ENCODE data around the gene TUBGCP5. TPM values are rescaled to one million over a fixed set of nuclear protein-coding genes. Genes with fewer than 3 reads are reported as not detected.
"Not testable (repeated sequence)": the region's sequence is repeated elsewhere in the genome, so short reads cannot be mapped to it uniquely, and the experiment has no call there.

The TUBGCP5 gene
- total RNA-seq, 4 donors from 2014 or later = 10.1 to 19.1 (median 10.7) TPM

DNA sequence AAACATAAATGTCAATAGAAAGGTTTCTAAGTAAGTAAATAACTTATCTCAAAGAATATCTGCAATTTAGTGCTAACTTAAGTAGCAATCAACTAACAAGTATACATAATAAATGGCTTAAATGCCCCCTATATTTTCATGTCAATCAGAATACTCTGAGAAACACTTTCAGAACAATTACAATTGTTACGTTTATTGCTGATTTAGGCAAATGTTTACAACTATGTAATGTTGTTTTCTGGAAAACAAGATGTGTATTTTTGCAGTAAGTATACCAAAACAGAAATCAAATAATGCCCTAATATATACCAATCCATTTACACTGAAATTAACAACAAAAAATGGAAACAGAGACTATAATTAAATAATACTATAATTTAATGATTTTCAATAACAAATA is 13.2 kb downstream of the TUBGCP5 start:
- in situ Hi-C loops (cut with MboI; ENCODE audit: low pct_ligation_motif_present in 1 of 4, low pct_unique_long_range_greater_than_20kb in 1 of 4, low sequenced_read_pairs in 3 of 4) = loop anchor here in 1 of 4 donors (25.0 kb wide), 1 partner anchor 89 kb away; no protein-coding TSS in a partner anchor
- Histone ChIP-seq H3K27me3 (no peaks in the 10 kb centered on the region), H3K4me3 (no peak overlapping the region), H3K36me3 (peaks cover 0 to 85% (median 40%) of the 10 kb centered on the region in 4 donors), H3K4me1 (no peaks in the 10 kb centered on the region), H3K9me3 (no peaks in the 10 kb centered on the region), H3K27ac (no peak overlapping the region)
- no peak for TF ChIP-seq EP300 (IDR thresholded peaks at IDR 0.05; ENCODE audit: low read depth)
- TF ChIP-seq POLR2A (IDR thresholded peaks at IDR 0.05) = no peak
- TF ChIP-seq POLR2AphosphoS5 (IDR thresholded peaks at IDR 0.05) = no peak
- TF ChIP-seq, protein P1, sequence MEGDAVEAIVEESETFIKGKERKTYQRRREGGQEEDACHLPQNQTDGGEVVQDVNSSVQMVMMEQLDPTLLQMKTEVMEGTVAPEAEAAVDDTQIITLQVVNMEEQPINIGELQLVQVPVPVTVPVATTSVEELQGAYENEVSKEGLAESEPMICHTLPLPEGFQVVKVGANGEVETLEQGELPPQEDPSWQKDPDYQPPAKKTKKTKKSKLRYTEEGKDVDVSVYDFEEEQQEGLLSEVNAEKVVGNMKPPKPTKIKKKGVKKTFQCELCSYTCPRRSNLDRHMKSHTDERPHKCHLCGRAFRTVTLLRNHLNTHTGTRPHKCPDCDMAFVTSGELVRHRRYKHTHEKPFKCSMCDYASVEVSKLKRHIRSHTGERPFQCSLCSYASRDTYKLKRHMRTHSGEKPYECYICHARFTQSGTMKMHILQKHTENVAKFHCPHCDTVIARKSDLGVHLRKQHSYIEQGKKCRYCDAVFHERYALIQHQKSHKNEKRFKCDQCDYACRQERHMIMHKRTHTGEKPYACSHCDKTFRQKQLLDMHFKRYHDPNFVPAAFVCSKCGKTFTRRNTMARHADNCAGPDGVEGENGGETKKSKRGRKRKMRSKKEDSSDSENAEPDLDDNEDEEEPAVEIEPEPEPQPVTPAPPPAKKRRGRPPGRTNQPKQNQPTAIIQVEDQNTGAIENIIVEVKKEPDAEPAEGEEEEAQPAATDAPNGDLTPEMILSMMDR (IDR thresholded peaks at IDR 0.05) = no peak
- intact Hi-C loops (cut with DNase I; ENCODE audit: low total_unique reads) = no loop called here
- no peak for DNase-seq
- 71 to 98% methylated on average over 1 of the region's 1 CpG for WGBS, 2 donors (ENCODE audit: low coverage in 1 of 2)

DNA sequence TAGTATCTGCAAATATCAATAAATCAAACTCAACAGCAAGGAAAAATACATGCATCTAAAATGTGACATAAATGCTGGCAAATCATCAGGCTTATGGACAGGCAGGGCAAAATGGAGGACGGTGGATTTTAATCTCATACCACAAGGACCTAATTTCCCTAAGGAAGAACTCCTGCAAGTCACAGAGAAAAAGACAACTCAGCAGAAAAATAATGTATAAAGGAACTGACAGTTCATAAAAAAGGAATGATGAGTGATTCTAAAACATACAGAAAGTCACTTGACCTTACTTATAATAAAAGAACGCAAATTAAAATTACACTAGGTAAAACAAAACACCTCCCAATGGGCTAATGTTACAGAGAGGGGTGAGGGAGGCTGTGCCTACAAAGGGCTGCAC is 17.2 kb downstream of the TUBGCP5 start:
- no peaks in the 10 kb centered on the region for H3K9me3 ChIP-seq
- H3K4me3 ChIP-seq = no peak overlapping the region
- peaks cover 0 to 84% (median 41%) of the 10 kb centered on the region in 4 donors for H3K36me3 ChIP-seq
- in situ Hi-C loops (cut with MboI; ENCODE audit: low pct_ligation_motif_present in 1 of 4, low pct_unique_long_range_greater_than_20kb in 1 of 4, low sequenced_read_pairs in 3 of 4) = no loop called here
- TF ChIP-seq POLR2A (IDR thresholded peaks at IDR 0.05) (no peak), POLR2AphosphoS5 (IDR thresholded peaks at IDR 0.05) (no peak), EP300 (IDR thresholded peaks at IDR 0.05; ENCODE audit: low read depth) (no peak)
- TF ChIP-seq, protein P1 (IDR thresholded peaks at IDR 0.05) = no peak
- DNase-seq = no peak
- intact Hi-C loops (cut with DNase I; ENCODE audit: low total_unique reads) = no loop called here
- H3K4me1 ChIP-seq = no peaks in the 10 kb centered on the region
- WGBS, 2 donors (ENCODE audit: low coverage in 1 of 2) = 94 to 100% methylated on average over 2 of the region's 2 CpGs
- no peaks in the 10 kb centered on the region for H3K27me3 ChIP-seq
- no peak overlapping the region for H3K27ac ChIP-seq

DNA sequence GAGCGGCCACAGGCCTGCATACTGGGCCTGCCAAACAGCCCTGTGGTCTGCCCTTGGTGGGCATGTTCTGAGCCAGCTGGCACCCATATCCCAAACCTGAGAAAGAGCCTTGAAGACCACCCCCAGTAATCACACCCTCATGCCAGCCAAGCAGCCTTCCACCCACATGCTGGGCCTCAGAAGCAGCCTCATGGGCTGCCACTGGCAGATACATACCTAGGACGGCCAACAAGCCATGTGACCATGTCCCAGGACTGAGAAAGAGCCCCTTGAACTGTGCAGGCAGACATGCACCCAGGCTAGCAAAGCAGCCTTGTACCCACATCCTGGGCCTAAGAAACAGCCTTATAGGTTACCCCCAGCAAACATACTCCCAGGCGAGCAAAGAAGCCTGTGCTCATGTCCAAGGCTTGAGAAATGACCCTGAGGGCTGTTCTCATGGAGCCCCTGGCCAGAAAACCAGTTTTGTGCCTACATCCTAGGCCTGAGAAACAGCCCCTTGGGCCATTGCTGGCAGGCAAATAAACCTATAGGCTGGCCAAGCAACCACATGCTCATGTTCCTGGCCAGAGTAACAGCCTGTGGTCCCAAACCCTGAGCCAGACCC is 24.9 kb downstream of the TUBGCP5 start:
- H3K27ac ChIP-seq = no peak overlapping the region
- no peaks in the 10 kb centered on the region for H3K27me3 ChIP-seq
- in situ Hi-C loops (cut with MboI; ENCODE audit: low pct_ligation_motif_present in 1 of 4, low pct_unique_long_range_greater_than_20kb in 1 of 4, low sequenced_read_pairs in 3 of 4) = no loop called here
- H3K4me3 ChIP-seq = no peak overlapping the region
- H3K4me1 ChIP-seq = no peaks in the 10 kb centered on the region
- TF ChIP-seq POLR2A (IDR thresholded peaks at IDR 0.05) (no peak), EP300 (IDR thresholded peaks at IDR 0.05; ENCODE audit: low read depth) (no peak), POLR2AphosphoS5 (IDR thresholded peaks at IDR 0.05) (no peak)
- TF ChIP-seq, protein P1 (IDR thresholded peaks at IDR 0.05) = no peak
- H3K9me3 ChIP-seq = no peaks in the 10 kb centered on the region
- H3K36me3 ChIP-seq = peaks cover 0 to 69% (median 20%) of the 10 kb centered on the region in 4 donors
- WGBS, 2 donors (ENCODE audit: low coverage in 1 of 2) = 94% methylated on average over 3 of the region's 3 CpGs; no CpG with 5 or more reads in 1 of the 2 donors
- intact Hi-C loops (cut with DNase I; ENCODE audit: low total_unique reads) = no loop called here
- DNase-seq = no peak

DNA sequence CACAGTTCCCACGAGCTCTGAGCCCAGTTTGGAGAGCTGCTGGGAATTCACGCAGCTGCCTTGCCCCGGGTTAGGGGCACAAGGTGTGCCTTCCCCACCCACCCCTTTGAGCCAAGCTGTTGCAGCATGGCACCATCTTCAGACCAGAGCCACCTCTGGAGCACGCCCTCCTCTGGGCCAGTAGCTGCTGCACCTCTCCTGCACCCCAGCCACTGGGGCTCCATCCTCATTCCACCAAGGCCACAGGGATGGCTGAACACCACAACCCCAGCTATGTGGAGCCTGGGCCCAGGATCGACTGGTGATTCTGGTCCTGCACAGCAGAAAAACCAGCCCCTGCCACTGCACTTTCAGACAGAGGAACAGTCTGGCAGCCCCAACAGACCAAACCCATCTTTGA is 25.7 kb downstream of the TUBGCP5 start:
- TF ChIP-seq POLR2A (IDR thresholded peaks at IDR 0.05) (no peak), EP300 (IDR thresholded peaks at IDR 0.05; ENCODE audit: low read depth) (no peak), POLR2AphosphoS5 (IDR thresholded peaks at IDR 0.05) (no peak)
- TF ChIP-seq, protein P1 (IDR thresholded peaks at IDR 0.05) = no peak
- in situ Hi-C loops (cut with MboI; ENCODE audit: low pct_ligation_motif_present in 1 of 4, low pct_unique_long_range_greater_than_20kb in 1 of 4, low sequenced_read_pairs in 3 of 4) (no loop called here), intact Hi-C loops (cut with DNase I; ENCODE audit: low total_unique reads) (no loop called here)
- Histone ChIP-seq H3K4me1 (no peaks in the 10 kb centered on the region), H3K9me3 (no peaks in the 10 kb centered on the region), H3K27me3 (no peaks in the 10 kb centered on the region), H3K36me3 (peaks cover 0 to 70% (median 22%) of the 10 kb centered on the region in 4 donors), H3K4me3 (no peak overlapping the region), H3K27ac (no peak overlapping the region)
- WGBS, 2 donors (ENCODE audit: low coverage in 1 of 2) = 96% methylated on average over 5 of the region's 5 CpGs; no CpG with 5 or more reads in 1 of the 2 donors
- no peak for DNase-seq

DNA sequence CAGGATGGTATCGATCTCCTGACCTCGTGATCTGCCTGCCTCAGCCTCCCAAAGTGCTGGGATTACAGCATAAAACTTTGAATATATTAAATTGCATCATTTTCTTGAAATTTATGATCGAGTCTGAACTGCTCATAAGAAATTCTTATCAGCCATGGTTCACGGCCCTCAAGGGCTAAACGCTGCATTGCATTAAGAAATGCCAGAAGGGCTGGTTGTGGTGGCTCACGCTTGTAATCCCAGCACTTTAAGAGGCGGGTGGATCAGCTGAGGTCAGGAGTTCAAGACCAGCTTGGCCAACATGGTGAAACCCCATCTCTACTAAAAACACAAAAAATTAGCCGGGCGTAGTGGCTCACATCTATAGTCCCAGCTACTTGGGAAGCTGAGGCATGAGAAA is 26.8 kb downstream of the TUBGCP5 start:
- H3K27me3 ChIP-seq; intact Hi-C loops (cut with DNase I; ENCODE audit: low total_unique reads); in situ Hi-C loops (cut with MboI; ENCODE audit: low pct_ligation_motif_present in 1 of 4, low pct_unique_long_range_greater_than_20kb in 1 of 4, low sequenced_read_pairs in 3 of 4); H3K4me3 ChIP-seq; DNase-seq; H3K4me1 ChIP-seq; H3K9me3 ChIP-seq; H3K27ac ChIP-seq: not testable (repeated sequence)
- peaks cover 0 to 73% (median 22%) of the 10 kb centered on the region in 4 donors for H3K36me3 ChIP-seq
- WGBS, 2 donors (ENCODE audit: low coverage in 1 of 2) = 88 to 96% methylated on average over 7 to 9 of the region's 9 CpGs
